HL-60 (cell line): ENCODE results near the gene BRAP.

ENCODE experiments used
- CTCF ChIP-seq: IDR thresholded peaks from one replicate; pipeline ENCODE4 v1.5.1; 2011; ENCODE audit warnings: low read length, control low read depth, inconsistent platforms; ENCODE audit not compliant: insufficient read depth
- GABPA ChIP-seq: IDR thresholded peaks from 2 replicates; pipeline ENCODE4 v1.6.1; 2012; ENCODE audit warnings: low read depth
- POLR2AphosphoS5 ChIP-seq: IDR thresholded peaks from 2 replicates; pipeline ENCODE4 v1.6.1; 2012; ENCODE audit warnings: low read depth

- TF ChIP-seq CTCF = no peak
- TF ChIP-seq POLR2AphosphoS5 = no peak
- TF ChIP-seq GABPA = no peak
Observed at GRCh38 chr12:111628505-111629260, 57.1 kb downstream of the BRAP start.
